K562 (cell line): Measurements from ENCODE around the gene B4GALNT2. TPM values are rescaled to one million over a fixed set of nuclear protein-coding genes. Genes with fewer than 3 reads are reported as not detected.
A peak's percentile ranks its signal among the peaks of the same experiment; 100 is the strongest.

Experiments
- ATAC-seq: fragments of 200-7000 bp; cut with Tn5 transposase; 3 replicates; pipeline ENCODE4 v1.9.1; 2020; ENCODE audit warnings: moderate library complexity
- BruUV-seq: library from RNA; stranded (reverse); fragments of 400-500 nt; replicated peaks from 2 replicates; lab custom pipeline; 2021; lab: Mats Ljungman, UMichigan
- CTCF ChIA-PET: fragments of 300-600 bp; formaldehyde crosslinking; extraction: SDS; loops from one replicate; lab custom pipeline; 2021; ENCODE audit warnings: low intra/inter-chr PET ratio; lab: Yijun Ruan, JAX
- POLR2A ChIA-PET: fragments of 300-600, 350-650 bp; sonication (Branson Sonifier 250); formaldehyde crosslinking; extraction: SDS; loops from one replicate; lab custom pipeline; 2021; ENCODE audit warnings: antibody characterized with exemption, inconsistent platforms; lab: Yijun Ruan, JAX
- DNase-seq, 4 experiments: peaks; one replicate each; pipeline versions ENCODE4 v3.0.0 to v3.0.0-alpha.2; 2011 to 2018; ENCODE audit warnings: low spot score in 3 of 4, mixed read lengths in 3 of 4; ENCODE audit errors: extremely low read depth in 1 of 4
- FAIRE-seq: peaks from 2 replicates; lab custom pipeline; 2011; peaks lifted over from hg19 to GRCh38; lab: Jason Lieb, UNC
- H2AFZ ChIP-seq: 2 replicates; pipeline ENCODE4 v1.6.0; 2011; ENCODE audit warnings: low read depth, low read length, control low read depth, inconsistent platforms
- H3K27ac ChIP-seq: fragments of 200-600 bp; 3 replicates; pipeline ENCODE4 v1.8.0; 2011; ENCODE audit warnings: low read depth, mild to moderate bottlenecking, control low read depth, inconsistent platforms, low read length, moderate library complexity, mixed read lengths; ENCODE audit errors: extremely low read depth
- H3K27me3 ChIP-seq, 2 experiments: fragments of 300-600 bp in 1 of 2; 2 replicates in 1 of 2; 3 replicates in 1 of 2; pipeline versions ENCODE4 v1.6.0 to v1.8.0; 2011; ENCODE audit warnings: inconsistent platforms in 2 of 2, low read length in 2 of 2, mild to moderate bottlenecking in 1 of 2, mixed read lengths in 1 of 2, moderate library complexity in 1 of 2; ENCODE audit not compliant: control insufficient read depth in 2 of 2, insufficient read depth in 2 of 2
- H3K36me3 ChIP-seq: fragments of 300-600 bp; 3 replicates; pipeline ENCODE4 v1.8.0; 2011; ENCODE audit warnings: mild to moderate bottlenecking, low read length, inconsistent platforms; ENCODE audit not compliant: control insufficient read depth, insufficient read depth
- H3K4me1 ChIP-seq, 2 experiments: fragments of 200-600 bp in 1 of 2; replicated peaks in 1 of 2; 2 replicates in 1 of 2; 3 replicates in 1 of 2; pipeline versions ENCODE4 v1.5.1 to v1.8.0; 2011; ENCODE audit warnings: inconsistent platforms in 2 of 2, low read length in 2 of 2, mild to moderate bottlenecking in 1 of 2, mixed read lengths in 1 of 2, moderate library complexity in 1 of 2; ENCODE audit not compliant: control insufficient read depth in 2 of 2, insufficient read depth in 2 of 2
- H3K4me2 ChIP-seq: 2 replicates; pipeline ENCODE4 v1.6.1; 2011; ENCODE audit warnings: low read length, control low read depth, inconsistent platforms, mixed read lengths; ENCODE audit not compliant: insufficient read depth
- H3K4me3 ChIP-seq: fragments of 200-600 bp; sonication (generic), shearing (Covaris generic); 2 replicates; pipeline ENCODE4 v1.5.1; 2016; ENCODE audit warnings: control low read depth, inconsistent platforms
- H3K79me2 ChIP-seq: fragments of 200-600 bp; 3 replicates; pipeline ENCODE4 v1.8.0; 2011; ENCODE audit warnings: low read length, inconsistent platforms; ENCODE audit not compliant: control insufficient read depth, insufficient read depth
- H3K9ac ChIP-seq, 2 experiments: 2 replicates each; pipeline versions ENCODE4 v1.6.0 to v1.6.1; 2011; ENCODE audit warnings: low read depth in 2 of 2, low read length in 2 of 2, control low read depth in 1 of 2, inconsistent platforms in 1 of 2, mild to moderate bottlenecking in 1 of 2, mixed read lengths in 1 of 2; ENCODE audit not compliant: insufficient read depth in 1 of 2
- H3K9me1 ChIP-seq: one replicate; pipeline ENCODE4 v1.6.0; 2011; ENCODE audit warnings: inconsistent platforms, mild to moderate bottlenecking, low read length, moderate library complexity; ENCODE audit not compliant: control insufficient read depth, insufficient read depth
- H3K9me3 ChIP-seq: replicated peaks from 2 replicates; pipeline ENCODE4 v1.5.1; 2011; ENCODE audit warnings: low read depth, low read length, inconsistent platforms; ENCODE audit not compliant: control insufficient read depth, insufficient read depth
- H4K20me1 ChIP-seq: replicated peaks from 2 replicates; pipeline ENCODE4 v1.6.1; 2011; ENCODE audit warnings: low read length, inconsistent platforms, mixed read lengths; ENCODE audit not compliant: control insufficient read depth, insufficient read depth
- BRD9 ChIP-seq: fragments of 450-650 bp; IDR thresholded peaks from 2 replicates; pipeline ENCODE4 v1.6.1; 2018; ENCODE audit warnings: low read depth; ENCODE audit not compliant: partially characterized antibody
- CBFA2T2 ChIP-seq: fragments of 450-650 bp; conservative IDR thresholded peaks from 2 replicates; pipeline ENCODE4 v1.6.1; 2017; ENCODE audit warnings: mild to moderate bottlenecking
- HMG20B ChIP-seq: fragments of 250-450 bp; sonication (Bioruptor Pico); IDR thresholded peaks from 2 replicates; pipeline ENCODE4 v1.5.0; 2021; ENCODE audit warnings: mild to moderate bottlenecking
- NR3C1 ChIP-seq: sonication (generic); formaldehyde crosslinking; IDR thresholded peaks from 2 replicates; pipeline ENCODE4 v1.8.1; 2022; ENCODE audit warnings: missing genetic modification reagents
- PML ChIP-seq: IDR thresholded peaks from 2 replicates; pipeline ENCODE4 v1.6.1; 2012; ENCODE audit warnings: low read length, inconsistent platforms
- PTTG1 ChIP-seq: fragments of 450-650 bp; IDR thresholded peaks from 2 replicates; pipeline ENCODE4 v1.6.1; 2016; ENCODE audit warnings: low read depth, mild to moderate bottlenecking, missing genetic modification characterization, missing compliant biosample characterization
- RFX1 ChIP-seq: fragments of 450-650 bp; IDR thresholded peaks from 2 replicates; pipeline ENCODE4 v1.6.1; 2016; ENCODE audit warnings: mild to moderate bottlenecking, moderate library complexity
- SMARCA4 ChIP-seq: fragments of 450-650 bp; IDR thresholded peaks from 2 replicates; pipeline ENCODE4 v1.6.1; 2016
- ZNF436 ChIP-seq: fragments of 250-450, 450-650 bp; sonication (Bioruptor Pico); formaldehyde crosslinking; IDR thresholded peaks from 2 replicates; pipeline ENCODE4 v1.7.0; 2020; ENCODE audit warnings: mild to moderate bottlenecking
- ZNF830 ChIP-seq: fragments of 250-450 bp; sonication (Bioruptor Pico); IDR thresholded peaks from 2 replicates; pipeline ENCODE4 v1.5.0; 2021; ENCODE audit warnings: mild to moderate bottlenecking
- WGBS: fragments of 100-300 bp; shearing (Covaris generic); methylation state at CpG from one replicate; pipeline ENCODE4 v1.1.6; 2016; ENCODE audit warnings: low coverage, mixed read lengths; ENCODE audit not compliant: insufficient coverage; ENCODE audit errors: missing lambda C conversion rate; 5-methylcytosine and 5-hydroxymethylcytosine counted together
- in situ Hi-C: fragments of 300-500 bp; cut with MboI; formaldehyde crosslinking; loops from 4 replicates; pipeline ENCODE4 v1.15.0; 2018; ENCODE audit warnings: inconsistent platforms, mixed read lengths
- intact Hi-C: fragments of 100-400 bp; cut with micrococcal nuclease; formaldehyde crosslinking; loops from 2 replicates; pipeline ENCODE4 v1.14.2; 2022
- polyA plus RNA-seq, 8 experiments: library from polyadenylated mRNA; depleted of rRNA in 4 of 8; stranded (reverse) in 5 of 8; unstranded in 3 of 8; fragments of >200 nt; fragmentation: Nextera tagmentation in 2 of 8; fragmentation: Illumina TruSeq in 1 of 8; extraction: Ambion mirVana in 2 of 8; extraction: Trizol in 1 of 8; gene quantifications; 2 replicates each; pipeline versions ENCODE4 v1.2.1 to v1.2.3, GENCODE V29; 2011 to 2014; ENCODE audit warnings: inconsistent platforms in 1 of 8, missing spikeins in 1 of 8
- total RNA-seq, 7 experiments: library from RNA; depleted of rRNA in 6 of 7; stranded (reverse); fragments of >200 nt in 6 of 7; fragmentation: Illumina TruSeq in 2 of 7; extraction: Trizol in 2 of 7; gene quantifications; 2 replicates each; pipeline versions ENCODE4 v1.2.1 to v1.2.3, GENCODE V29; 2011 to 2021; ENCODE audit warnings: low replicate concordance in 1 of 7
- TF ChIP-seq, protein P1 (sequence below), 2 experiments: IDR thresholded peaks; 2 replicates each; pipeline ENCODE4 v1.6.1; 2011; ENCODE audit warnings: borderline replicate concordance in 1 of 2, control low read depth in 1 of 2, low read depth in 1 of 2, low read length in 1 of 2, mild to moderate bottlenecking in 1 of 2, mixed read lengths in 1 of 2, moderate library complexity in 1 of 2; ENCODE audit not compliant: insufficient read depth in 1 of 2, insufficient read length in 1 of 2, poor library complexity in 1 of 2, severe bottlenecking in 1 of 2; ENCODE audit errors: extremely low read depth in 1 of 2
- TF ChIP-seq, protein P2 (sequence below): IDR thresholded peaks from 3 replicates; pipeline ENCODE4 v1.6.1; 2011; ENCODE audit warnings: borderline replicate concordance, mild to moderate bottlenecking; ENCODE audit not compliant: insufficient read length, insufficient read depth
- TF ChIP-seq, protein P3 (sequence below): fragments of 250-450 bp; sonication (Bioruptor Pico); IDR thresholded peaks from 2 replicates; pipeline ENCODE4 v1.5.0; 2020; ENCODE audit warnings: mild to moderate bottlenecking
- TF ChIP-seq, protein P4 (sequence below): fragments of 250-450 bp; sonication (Bioruptor Pico); IDR thresholded peaks from 2 replicates; pipeline ENCODE4 v1.8.0; 2021; ENCODE audit warnings: mild to moderate bottlenecking, moderate library complexity

The B4GALNT2 gene
- total and polyA plus RNA-seq, 9 of the 15 experiments (the other 6 are each of a cell fraction or from before 2014, with no cell fraction given), result not detected

DNA sequence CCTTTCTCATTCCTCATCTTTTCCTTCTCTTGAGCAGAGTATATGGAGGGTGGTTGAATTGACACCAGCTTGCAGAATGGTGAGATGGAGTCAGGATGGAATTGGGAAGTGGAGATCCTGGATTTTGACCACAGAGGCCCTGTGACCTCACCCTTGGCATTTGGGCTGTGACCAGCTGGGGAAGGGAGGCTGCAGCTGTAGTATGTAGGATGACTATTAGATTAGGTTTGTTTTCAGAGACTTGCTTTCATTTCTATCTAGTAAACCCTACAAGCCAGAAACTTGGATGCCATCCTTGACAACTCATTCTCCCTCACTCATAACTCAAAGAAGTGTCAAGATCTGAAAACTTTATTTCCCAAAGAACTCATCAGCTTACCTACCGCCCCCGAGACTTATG lies 71.9 kb downstream of the B4GALNT2 start:
- H3K36me3 ChIP-seq, result no peaks in the 10 kb centered on the region
- WGBS, result 7% methylated on average over 2 of the region's 2 CpGs
- no peak overlapping the region for H2AFZ ChIP-seq
- no peak for FAIRE-seq
- no peaks in the 10 kb centered on the region for H4K20me1 ChIP-seq
- no peaks in the 10 kb centered on the region for H3K9me1 ChIP-seq
- no TSS peak for BruUV-seq
- no peak for ATAC-seq
- H3K4me1 ChIP-seq, result no peaks in the 10 kb centered on the region; a peak in 1 of 5 replicates
- H3K9ac ChIP-seq, result no peak overlapping the region
- no peaks in the 10 kb centered on the region for H3K79me2 ChIP-seq
- ChIA-PET CTCF (no interaction called here), POLR2A (no interaction called here)
- H3K27ac ChIP-seq, result no peak overlapping the region
- H3K27me3 ChIP-seq, result peaks cover 25 to 73% of the 10 kb centered on the region in 2 experiments
- TF ChIP-seq ZNF830 (CRISPR knock-in tag) (no peak), SMARCA4 (no peak), PTTG1 (tag) (no peak), RFX1 (no peak), PML (no peak), NR3C1 (CRISPR knock-in tag) (no peak), ZNF436 (CRISPR knock-in tag) (no peak), BRD9 (no peak), CBFA2T2 (no peak), HMG20B (CRISPR knock-in tag) (no peak)
- TF ChIP-seq, protein P1, sequence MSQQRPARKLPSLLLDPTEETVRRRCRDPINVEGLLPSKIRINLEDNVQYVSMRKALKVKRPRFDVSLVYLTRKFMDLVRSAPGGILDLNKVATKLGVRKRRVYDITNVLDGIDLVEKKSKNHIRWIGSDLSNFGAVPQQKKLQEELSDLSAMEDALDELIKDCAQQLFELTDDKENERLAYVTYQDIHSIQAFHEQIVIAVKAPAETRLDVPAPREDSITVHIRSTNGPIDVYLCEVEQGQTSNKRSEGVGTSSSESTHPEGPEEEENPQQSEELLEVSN (IDR thresholded peaks at IDR 0.05; ENCODE audit: borderline replicate concordance in 1 of 2, extremely low read depth in 1 of 2, insufficient read depth in 1 of 2, insufficient read length in 1 of 2, low read depth in 1 of 2, low read length in 1 of 2, poor library complexity in 1 of 2, severe bottlenecking in 1 of 2), result no peak
- TF ChIP-seq, protein P2, sequence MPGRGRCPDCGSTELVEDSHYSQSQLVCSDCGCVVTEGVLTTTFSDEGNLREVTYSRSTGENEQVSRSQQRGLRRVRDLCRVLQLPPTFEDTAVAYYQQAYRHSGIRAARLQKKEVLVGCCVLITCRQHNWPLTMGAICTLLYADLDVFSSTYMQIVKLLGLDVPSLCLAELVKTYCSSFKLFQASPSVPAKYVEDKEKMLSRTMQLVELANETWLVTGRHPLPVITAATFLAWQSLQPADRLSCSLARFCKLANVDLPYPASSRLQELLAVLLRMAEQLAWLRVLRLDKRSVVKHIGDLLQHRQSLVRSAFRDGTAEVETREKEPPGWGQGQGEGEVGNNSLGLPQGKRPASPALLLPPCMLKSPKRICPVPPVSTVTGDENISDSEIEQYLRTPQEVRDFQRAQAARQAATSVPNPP, result no peak
- TF ChIP-seq, protein P3, sequence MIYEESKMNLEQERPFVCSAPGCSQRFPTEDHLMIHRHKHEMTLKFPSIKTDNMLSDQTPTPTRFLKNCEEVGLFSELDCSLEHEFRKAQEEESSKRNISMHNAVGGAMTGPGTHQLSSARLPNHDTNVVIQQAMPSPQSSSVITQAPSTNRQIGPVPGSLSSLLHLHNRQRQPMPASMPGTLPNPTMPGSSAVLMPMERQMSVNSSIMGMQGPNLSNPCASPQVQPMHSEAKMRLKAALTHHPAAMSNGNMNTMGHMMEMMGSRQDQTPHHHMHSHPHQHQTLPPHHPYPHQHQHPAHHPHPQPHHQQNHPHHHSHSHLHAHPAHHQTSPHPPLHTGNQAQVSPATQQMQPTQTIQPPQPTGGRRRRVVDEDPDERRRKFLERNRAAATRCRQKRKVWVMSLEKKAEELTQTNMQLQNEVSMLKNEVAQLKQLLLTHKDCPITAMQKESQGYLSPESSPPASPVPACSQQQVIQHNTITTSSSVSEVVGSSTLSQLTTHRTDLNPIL (CRISPR knock-in tag), result no peak
- TF ChIP-seq, protein P4, sequence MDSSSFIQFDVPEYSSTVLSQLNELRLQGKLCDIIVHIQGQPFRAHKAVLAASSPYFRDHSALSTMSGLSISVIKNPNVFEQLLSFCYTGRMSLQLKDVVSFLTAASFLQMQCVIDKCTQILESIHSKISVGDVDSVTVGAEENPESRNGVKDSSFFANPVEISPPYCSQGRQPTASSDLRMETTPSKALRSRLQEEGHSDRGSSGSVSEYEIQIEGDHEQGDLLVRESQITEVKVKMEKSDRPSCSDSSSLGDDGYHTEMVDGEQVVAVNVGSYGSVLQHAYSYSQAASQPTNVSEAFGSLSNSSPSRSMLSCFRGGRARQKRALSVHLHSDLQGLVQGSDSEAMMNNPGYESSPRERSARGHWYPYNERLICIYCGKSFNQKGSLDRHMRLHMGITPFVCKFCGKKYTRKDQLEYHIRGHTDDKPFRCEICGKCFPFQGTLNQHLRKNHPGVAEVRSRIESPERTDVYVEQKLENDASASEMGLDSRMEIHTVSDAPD, result no peak
- in situ Hi-C loops, result no loop called here
- H3K4me3 ChIP-seq, result no peak overlapping the region
- no peak overlapping the region for H3K4me2 ChIP-seq
- intact Hi-C loops, result no loop called here
- no peaks in the 10 kb centered on the region for H3K9me3 ChIP-seq
- DNase-seq, result peak in 1 of 4 experiments; percentile 2
